ENCODE measurements around the gene HMG20A. TPM values are rescaled to one million over a fixed set of nuclear protein-coding genes. Genes with fewer than 3 reads are reported as not detected.

HMG20A gene
- total RNA-seq, 1 donor: 20.7 TPM

- H3K4me3 ChIP-seq (ENCODE audit: low read length): no peak overlapping the region
- H3K9me3 ChIP-seq (ENCODE audit: low read depth, low read length): no peaks in the 10 kb centered on the region
- no peaks in the 10 kb centered on the region for H3K27me3 ChIP-seq (ENCODE audit: insufficient read depth, low read length)
- H3K4me1 ChIP-seq (ENCODE audit: insufficient read depth, low read length): no peaks in the 10 kb centered on the region
These were observed 49.5 kb downstream of the HMG20A start for GRCh38 chr15:77470235-77470634.

- H3K4me3 ChIP-seq (ENCODE audit: low read length): no peak overlapping the region
- no peaks in the 10 kb centered on the region for H3K9me3 ChIP-seq (ENCODE audit: low read depth, low read length)
- no peaks in the 10 kb centered on the region for H3K4me1 ChIP-seq (ENCODE audit: insufficient read depth, low read length)
- no peaks in the 10 kb centered on the region for H3K27me3 ChIP-seq (ENCODE audit: insufficient read depth, low read length)
These were observed 52.6 kb downstream of the HMG20A start for GRCh38 chr15:77473328-77473727.

GRCh38 chr15:77474310-77474988 is 53.8 kb downstream of the HMG20A start:
- Histone ChIP-seq H3K27me3 (ENCODE audit: insufficient read depth, low read length) (no peaks in the 10 kb centered on the region), H3K4me3 (ENCODE audit: low read length) (no peak overlapping the region), H3K9me3 (ENCODE audit: low read depth, low read length) (no peaks in the 10 kb centered on the region), H3K4me1 (ENCODE audit: insufficient read depth, low read length) (no peaks in the 10 kb centered on the region)

- H3K4me3 ChIP-seq (ENCODE audit: low read length): no peak overlapping the region
- H3K9me3 ChIP-seq (ENCODE audit: low read depth, low read length): no peaks in the 10 kb centered on the region
- H3K4me1 ChIP-seq (ENCODE audit: insufficient read depth, low read length): no peaks in the 10 kb centered on the region
- H3K27me3 ChIP-seq (ENCODE audit: insufficient read depth, low read length): no peaks in the 10 kb centered on the region
These were observed 54.3 kb downstream of the HMG20A start for GRCh38 chr15:77475001-77475400.

GRCh38 chr15:77475898-77476297 is 55.2 kb downstream of the HMG20A start:
- H3K27me3 ChIP-seq (ENCODE audit: insufficient read depth, low read length): no peaks in the 10 kb centered on the region
- no peaks in the 10 kb centered on the region for H3K9me3 ChIP-seq (ENCODE audit: low read depth, low read length)
- H3K4me3 ChIP-seq (ENCODE audit: low read length): no peak overlapping the region
- H3K4me1 ChIP-seq (ENCODE audit: insufficient read depth, low read length): no peaks in the 10 kb centered on the region

GRCh38 chr15:77476995-77477394 is 56.3 kb downstream of the HMG20A start:
- Histone ChIP-seq H3K4me3 (ENCODE audit: low read length) (no peak overlapping the region), H3K27me3 (ENCODE audit: insufficient read depth, low read length) (no peaks in the 10 kb centered on the region), H3K9me3 (ENCODE audit: low read depth, low read length) (no peaks in the 10 kb centered on the region), H3K4me1 (ENCODE audit: insufficient read depth, low read length) (no peaks in the 10 kb centered on the region)

- Histone ChIP-seq H3K4me3 (ENCODE audit: low read length) (no peak overlapping the region), H3K4me1 (ENCODE audit: insufficient read depth, low read length) (no peaks in the 10 kb centered on the region), H3K27me3 (ENCODE audit: insufficient read depth, low read length) (no peaks in the 10 kb centered on the region), H3K9me3 (ENCODE audit: low read depth, low read length) (no peaks in the 10 kb centered on the region)
These were observed 57.4 kb downstream of the HMG20A start for GRCh38 chr15:77478051-77478450.

- no peaks in the 10 kb centered on the region for H3K4me1 ChIP-seq (ENCODE audit: insufficient read depth, low read length)
These were observed 58.3 kb downstream of the HMG20A start for GRCh38 chr15:77479015-77479414.

GRCh38 chr15:77480859-77481633 is 60.4 kb downstream of the HMG20A start:
- Histone ChIP-seq H3K9me3 (ENCODE audit: low read depth, low read length) (no peaks in the 10 kb centered on the region), H3K4me1 (ENCODE audit: insufficient read depth, low read length) (no peaks in the 10 kb centered on the region), H3K4me3 (ENCODE audit: low read length) (no peak overlapping the region), H3K27me3 (ENCODE audit: insufficient read depth, low read length) (no peaks in the 10 kb centered on the region)

More at GRCh38 chr15:77479015-77479414, 58.3 kb downstream of the HMG20A start:
- no peaks in the 10 kb centered on the region for H3K9me3 ChIP-seq (ENCODE audit: low read depth, low read length)
- no peak overlapping the region for H3K4me3 ChIP-seq (ENCODE audit: low read length)
- no peaks in the 10 kb centered on the region for H3K27me3 ChIP-seq (ENCODE audit: insufficient read depth, low read length)

GRCh38 chr15:77481670-77482069 is 61.0 kb downstream of the HMG20A start:
- no peaks in the 10 kb centered on the region for H3K27me3 ChIP-seq (ENCODE audit: insufficient read depth, low read length)
- no peaks in the 10 kb centered on the region for H3K4me1 ChIP-seq (ENCODE audit: insufficient read depth, low read length)
- no peak overlapping the region for H3K4me3 ChIP-seq (ENCODE audit: low read length)
- H3K9me3 ChIP-seq (ENCODE audit: low read depth, low read length): no peaks in the 10 kb centered on the region

GRCh38 chr15:77482570-77482969 is 61.9 kb downstream of the HMG20A start:
- Histone ChIP-seq H3K4me1 (ENCODE audit: insufficient read depth, low read length) (peaks cover 4% of the 10 kb centered on the region), H3K27me3 (ENCODE audit: insufficient read depth, low read length) (no peaks in the 10 kb centered on the region), H3K4me3 (ENCODE audit: low read length) (no peak overlapping the region), H3K9me3 (ENCODE audit: low read depth, low read length) (no peaks in the 10 kb centered on the region)

GRCh38 chr15:77483425-77484140 is 62.9 kb downstream of the HMG20A start:
- Histone ChIP-seq H3K27me3 (ENCODE audit: insufficient read depth, low read length) (no peaks in the 10 kb centered on the region), H3K9me3 (ENCODE audit: low read depth, low read length) (no peaks in the 10 kb centered on the region), H3K4me3 (ENCODE audit: low read length) (no peak overlapping the region), H3K4me1 (ENCODE audit: insufficient read depth, low read length) (peaks cover 5% of the 10 kb centered on the region)

- peaks cover 5% of the 10 kb centered on the region for H3K4me1 ChIP-seq (ENCODE audit: insufficient read depth, low read length)
These were observed 64.3 kb downstream of the HMG20A start for GRCh38 chr15:77484994-77485393.

GRCh38 chr15:77486542-77487468 is 66.1 kb downstream of the HMG20A start:
- Histone ChIP-seq H3K27me3 (ENCODE audit: insufficient read depth, low read length) (no peaks in the 10 kb centered on the region), H3K4me3 (ENCODE audit: low read length) (no peak overlapping the region), H3K4me1 (ENCODE audit: insufficient read depth, low read length) (peaks cover 5% of the 10 kb centered on the region), H3K9me3 (ENCODE audit: low read depth, low read length) (no peaks in the 10 kb centered on the region)

More at GRCh38 chr15:77484994-77485393, 64.3 kb downstream of the HMG20A start:
- H3K27me3 ChIP-seq (ENCODE audit: insufficient read depth, low read length): no peaks in the 10 kb centered on the region
- H3K9me3 ChIP-seq (ENCODE audit: low read depth, low read length): no peaks in the 10 kb centered on the region
- no peak overlapping the region for H3K4me3 ChIP-seq (ENCODE audit: low read length)
